GM11168 (cell line): ENCODE measurements around the gene P2RY8.

ENCODE experiments used
- in situ Hi-C: fragments of 300-500 bp; cut with MboI; formaldehyde crosslinking; loops from one replicate; pipeline ENCODE4 v1.12.0; 2022; ENCODE audit warnings: low sequenced_read_pairs; ENCODE audit not compliant: unreplicated experiment

P2RY8 gene

DNA sequence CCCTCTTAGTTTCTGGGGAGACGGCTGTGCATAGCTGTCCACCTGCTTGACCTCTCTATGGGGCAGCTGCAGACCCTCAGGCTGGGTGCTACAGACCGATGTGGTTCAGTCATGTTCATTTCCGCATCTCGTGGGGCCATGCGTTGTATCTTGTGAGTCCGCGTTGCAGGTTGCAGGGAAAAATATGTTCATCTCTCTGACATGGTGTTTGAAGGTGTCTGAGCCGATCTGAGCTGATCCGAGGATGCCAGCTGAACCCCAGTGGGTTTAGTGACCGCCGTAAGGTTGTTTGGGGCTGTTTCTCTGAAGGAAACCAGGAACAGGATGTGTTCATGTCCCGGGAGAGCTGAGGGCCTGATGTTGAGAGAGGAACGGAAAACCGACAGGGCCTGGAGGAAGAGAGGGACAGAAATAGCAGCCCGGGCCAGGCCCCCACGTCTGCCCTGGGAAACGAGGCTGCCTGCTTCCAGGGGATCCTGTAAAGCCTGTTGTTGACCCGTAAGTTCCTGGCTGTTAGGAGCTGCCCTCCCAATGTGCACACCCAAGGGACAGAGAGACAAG, 9.8 kb upstream of the P2RY8 start:
- in situ Hi-C loops: no loop called here

- in situ Hi-C loops: no loop called here
These were observed 8.9 kb upstream of the P2RY8 start for GRCh38 chrX:1545776-1546408.

GRCh38 chrX:1542994-1543725, 6.2 kb upstream of the P2RY8 start:
- in situ Hi-C loops: no loop called here

- in situ Hi-C loops: loop anchor here (10.0 kb wide), 1 partner anchor 64 kb away; no protein-coding TSS in a partner anchor
These were observed 2.2 kb upstream of the P2RY8 start for GRCh38 chrX:1539146-1539545.

GRCh38 chrX:1537716-1538090, 718 bp upstream of the P2RY8 start:
- in situ Hi-C loops: loop anchor here (10.0 kb wide), 1 partner anchor 63 kb away; no protein-coding TSS in a partner anchor

DNA sequence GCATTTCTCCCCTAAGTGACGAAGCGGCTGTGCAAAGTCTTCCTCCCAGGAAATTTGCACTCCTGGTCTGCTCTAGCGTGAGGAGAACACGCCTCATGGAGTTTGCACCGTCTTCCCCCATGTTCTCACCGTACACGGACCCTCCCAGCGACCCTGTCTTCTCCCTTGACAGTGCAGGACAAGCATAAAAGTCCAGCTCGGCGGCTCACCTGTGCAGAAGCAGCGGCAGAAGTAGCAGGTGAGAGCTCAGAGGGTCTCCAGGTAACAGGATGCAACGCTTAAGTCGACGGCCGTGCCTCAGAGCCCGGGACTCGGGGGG, 314 bp downstream of the P2RY8 start:
- in situ Hi-C loops: loop anchor here (10.0 kb wide), 1 partner anchor 62 kb away; no protein-coding TSS in a partner anchor

GRCh38 chrX:1535241-1536041, 1.5 kb downstream of the P2RY8 start:
- in situ Hi-C loops: loop anchor here (10.0 kb wide), 1 partner anchor 61 kb away; no protein-coding TSS in a partner anchor

- in situ Hi-C loops: loop anchor here (10.0 kb wide), 1 partner anchor 60 kb away; no protein-coding TSS in a partner anchor
These were observed 2.5 kb downstream of the P2RY8 start for GRCh38 chrX:1534301-1535168.

DNA sequence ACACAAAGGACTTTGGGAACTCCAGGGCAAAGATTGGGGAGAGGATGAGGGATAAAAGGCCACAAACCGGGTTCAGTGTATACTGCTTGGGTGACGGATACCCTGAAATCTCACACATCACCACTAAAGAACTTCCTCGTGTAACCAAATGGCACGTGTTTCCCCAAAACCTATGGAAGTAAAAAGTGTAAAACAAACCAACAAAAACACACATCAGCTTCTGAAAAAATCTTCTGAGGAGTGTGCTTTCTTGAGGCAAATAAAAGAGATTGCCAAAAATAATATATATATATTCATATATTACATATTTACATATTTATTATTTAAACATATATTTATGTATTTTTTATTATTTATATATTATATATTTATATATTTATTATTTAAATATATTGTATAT, 3.9 kb downstream of the P2RY8 start:
- in situ Hi-C loops: loop anchor here (10.0 kb wide), 1 partner anchor 58 kb away; no protein-coding TSS in a partner anchor

DNA sequence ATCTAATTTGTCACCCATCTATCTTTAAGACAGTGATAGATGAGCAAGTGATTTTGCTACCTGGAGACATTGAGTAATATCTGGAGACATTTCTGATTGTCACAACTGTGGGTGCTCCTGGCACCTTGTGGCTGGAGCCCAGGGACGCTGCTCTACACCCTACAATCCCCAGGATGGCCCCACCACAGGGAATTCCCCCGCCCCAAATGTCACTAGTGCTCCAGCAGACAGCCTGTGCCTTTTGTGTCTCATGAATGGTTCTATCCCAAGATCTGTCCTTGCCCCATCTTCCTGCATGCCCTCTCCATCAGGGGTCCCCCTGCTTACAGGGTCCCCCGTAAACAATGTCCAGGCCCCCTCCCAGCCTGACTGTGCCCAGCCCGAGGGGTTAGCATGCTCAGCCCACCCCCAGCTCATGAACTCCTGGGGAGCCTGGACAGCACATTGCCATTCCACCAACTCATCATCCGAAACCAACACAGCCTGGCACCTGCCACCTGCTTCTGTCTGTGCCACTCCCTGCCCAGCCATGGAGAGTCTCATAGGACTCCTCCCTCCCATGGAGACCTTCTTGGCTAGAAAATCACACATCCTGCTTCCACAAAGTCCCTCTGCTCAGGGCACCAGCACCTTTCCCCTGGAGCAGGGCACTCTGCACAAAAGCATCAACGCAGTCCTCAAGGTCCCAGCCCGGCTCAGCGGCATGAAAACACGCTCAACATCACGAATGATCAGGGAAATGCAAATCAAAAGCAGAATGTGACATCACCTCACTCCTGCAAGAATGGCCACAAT, 5.7 kb downstream of the P2RY8 start:
- in situ Hi-C loops: loop anchor here (10.0 kb wide), 1 partner anchor 56 kb away; no protein-coding TSS in a partner anchor

DNA sequence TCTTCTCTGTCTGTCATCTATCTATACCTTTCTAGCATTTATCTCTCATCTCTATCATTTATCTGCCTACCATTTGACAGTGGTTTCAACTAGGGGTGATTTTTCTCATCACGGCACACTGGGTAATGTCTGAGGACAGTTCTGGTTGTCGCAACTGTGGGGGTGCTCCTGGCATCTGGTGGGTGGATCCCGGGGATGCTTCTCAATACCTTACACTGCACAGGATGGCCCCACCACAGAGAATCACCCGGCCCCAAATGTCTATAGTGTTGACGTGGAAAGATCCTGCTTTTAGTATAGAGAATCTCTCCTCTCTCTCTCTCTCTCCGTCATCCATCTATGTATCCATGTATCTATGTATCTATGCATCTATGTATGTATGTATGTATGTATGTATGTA, 7.2 kb downstream of the P2RY8 start:
- in situ Hi-C loops: loop anchor here (10.0 kb wide), 1 partner anchor 55 kb away; no protein-coding TSS in a partner anchor

DNA sequence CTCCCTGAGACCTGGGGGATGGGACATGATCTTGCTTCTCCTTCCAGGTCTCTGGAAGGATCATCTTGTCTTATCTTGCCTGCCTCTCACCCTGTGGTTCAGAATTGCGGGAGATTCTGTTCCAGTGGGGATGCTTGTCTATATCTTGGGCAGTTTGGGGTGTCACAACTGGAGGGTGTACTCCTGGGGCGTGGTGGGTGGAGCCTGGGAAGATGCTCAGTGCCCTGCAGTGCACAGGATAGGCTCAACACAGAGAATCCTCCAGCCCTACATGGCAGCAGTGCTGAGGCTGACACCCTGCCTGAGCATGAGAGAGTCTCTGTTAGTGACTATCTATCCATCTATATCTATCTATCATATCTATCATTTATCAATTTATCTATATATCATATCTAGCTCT, 7.7 kb downstream of the P2RY8 start:
- in situ Hi-C loops: no loop called here

GRCh38 chrX:1528884-1529203, 8.1 kb downstream of the P2RY8 start:
- in situ Hi-C loops: no loop called here

DNA sequence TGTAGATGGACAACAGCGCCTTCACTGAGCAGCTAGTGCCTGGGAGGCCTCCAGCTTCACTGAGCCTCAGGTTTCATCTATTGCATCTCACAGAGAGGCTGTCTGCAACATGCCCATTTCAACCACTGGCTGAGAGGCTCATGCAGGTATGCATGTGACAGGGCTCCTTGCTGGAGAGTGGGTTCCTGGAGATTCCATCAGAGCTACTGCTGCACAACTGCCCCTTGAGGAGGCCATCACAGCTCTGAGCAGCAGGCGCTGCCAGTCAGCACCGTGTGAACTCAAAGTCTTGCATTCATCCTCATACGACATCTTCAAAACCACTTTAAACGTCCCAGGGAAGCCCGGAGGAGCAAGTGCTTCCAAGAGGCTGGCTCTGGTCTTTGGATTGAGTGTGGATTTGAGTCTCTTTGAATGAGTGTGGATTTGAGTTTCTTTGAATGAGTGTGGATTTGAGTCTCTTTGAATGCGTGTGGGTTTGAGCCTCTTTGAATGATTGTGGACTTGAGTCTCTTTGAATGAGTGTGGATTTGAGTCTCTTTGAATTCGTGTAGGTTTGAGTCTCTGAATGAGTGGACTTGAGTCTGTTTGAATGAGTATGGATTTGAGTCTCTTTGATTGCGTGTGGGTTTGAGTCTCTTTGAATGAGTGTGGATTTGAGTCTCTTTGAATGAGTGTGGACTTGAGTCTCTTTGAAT, 8.7 kb downstream of the P2RY8 start:
- in situ Hi-C loops: no loop called here

DNA sequence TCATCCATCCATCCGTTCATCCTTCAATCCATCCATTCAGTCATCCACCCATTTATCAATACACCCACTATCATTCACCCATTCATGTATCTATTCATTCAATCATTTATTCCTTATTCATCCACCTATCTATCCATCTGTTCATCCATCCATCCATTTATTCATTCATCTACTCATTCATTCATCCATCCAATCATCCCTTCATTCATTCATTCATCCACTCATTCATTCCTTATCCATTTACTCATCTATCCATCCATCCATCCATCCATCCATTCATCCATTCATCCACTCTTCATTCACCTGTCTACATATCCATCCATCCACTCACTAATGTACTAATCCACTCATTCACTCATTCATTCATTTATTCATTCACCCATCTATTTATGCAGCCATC, 9.5 kb downstream of the P2RY8 start:
- in situ Hi-C loops: no loop called here

- in situ Hi-C loops: no loop called here
These were observed 10.4 kb downstream of the P2RY8 start for GRCh38 chrX:1526565-1526964.

GRCh38 chrX:1525583-1526355, 11.2 kb downstream of the P2RY8 start:
- in situ Hi-C loops: no loop called here
